GM23338 (cell line): Measurements from ENCODE around the gene COL9A3. TPM values are rescaled to one million over a fixed set of nuclear protein-coding genes. Genes with fewer than 3 reads are reported as not detected.

Experiments used
- ATAC-seq: fragments of 200-7000 bp; cut with Tn5 transposase; 3 replicates; pipeline ENCODE4 v1.9.1; 2020
- DNase-seq: peaks from one replicate; pipeline ENCODE4 v3.0.0-alpha.2; 2015; ENCODE audit warnings: low spot score
- H2AFZ ChIP-seq: fragments of 200-600 bp; sonication (generic); 2 replicates; pipeline ENCODE4 v1.8.0; 2016; ENCODE audit warnings: antibody characterized with exemption, mild to moderate bottlenecking, moderate library complexity
- H3F3A ChIP-seq: fragments of 200-600 bp; sonication (generic); replicated peaks from 2 replicates; pipeline ENCODE4 v1.8.0; 2017; ENCODE audit warnings: antibody characterized with exemption, mixed run types, low read depth
- H3K27ac ChIP-seq: fragments of 200-600 bp; sonication (generic); 2 replicates; pipeline ENCODE4 v1.6.1; 2016; ENCODE audit warnings: low read depth
- H3K27me3 ChIP-seq: fragments of 200-600 bp; sonication (generic); 2 replicates; pipeline ENCODE4 v1.8.0; 2016; ENCODE audit warnings: mild to moderate bottlenecking, mixed run types, moderate library complexity; ENCODE audit not compliant: insufficient read depth
- H3K36me3 ChIP-seq: fragments of 200-600 bp; sonication (generic); 2 replicates; pipeline ENCODE4 v1.8.0; 2016; ENCODE audit warnings: mild to moderate bottlenecking; ENCODE audit not compliant: insufficient read depth
- H3K4me1 ChIP-seq: fragments of 200-600 bp; sonication (generic); 2 replicates; pipeline ENCODE4 v1.8.0; 2016; ENCODE audit warnings: mild to moderate bottlenecking, moderate library complexity; ENCODE audit not compliant: insufficient read depth
- H3K4me2 ChIP-seq: fragments of 200-600 bp; sonication (generic); 2 replicates; pipeline ENCODE4 v1.7.1; 2017; ENCODE audit warnings: mixed run types
- H3K4me3 ChIP-seq: fragments of 200-600 bp; sonication (generic); 2 replicates; pipeline ENCODE4 v1.6.1; 2016; ENCODE audit warnings: mixed run types
- H3K79me2 ChIP-seq: fragments of 200-600 bp; sonication (generic); replicated peaks from 2 replicates; pipeline ENCODE4 v1.8.0; 2017; ENCODE audit warnings: mild to moderate bottlenecking; ENCODE audit not compliant: insufficient read depth
- H3K9me2 ChIP-seq: fragments of 200-600 bp; sonication (generic); 2 replicates; pipeline ENCODE4 v1.8.0; 2017; ENCODE audit not compliant: insufficient read depth
- H4K20me1 ChIP-seq: fragments of 200-600 bp; sonication (generic); replicated peaks from 2 replicates; pipeline ENCODE4 v1.8.0; 2017; ENCODE audit warnings: mild to moderate bottlenecking; ENCODE audit not compliant: insufficient read depth
- H3K27ac Mint-ChIP-seq: 2 replicates; pipeline ENCODE4 v1.8.0; 2020; ENCODE audit warnings: inconsistent platforms, mild to moderate bottlenecking, moderate library complexity, mixed read lengths
- H3K27me3 Mint-ChIP-seq: 3 replicates; pipeline ENCODE4 v1.8.0; 2022; ENCODE audit warnings: low read depth, mild to moderate bottlenecking, moderate library complexity, mixed read lengths, inconsistent platforms; ENCODE audit not compliant: insufficient read depth, poor library complexity
- H3K36me3 Mint-ChIP-seq: 3 replicates; pipeline ENCODE4 v1.8.0; 2021; ENCODE audit warnings: low read depth, mild to moderate bottlenecking, inconsistent platforms, moderate library complexity, mixed read lengths
- H3K4me1 Mint-ChIP-seq: 3 replicates; pipeline ENCODE4 v1.8.0; 2020; ENCODE audit warnings: mild to moderate bottlenecking, inconsistent platforms, mixed read lengths
- H3K4me3 Mint-ChIP-seq: 3 replicates; pipeline ENCODE4 v1.8.0; 2021; ENCODE audit warnings: moderate library complexity, mild to moderate bottlenecking, inconsistent platforms, mixed read lengths
- H3K9me3 Mint-ChIP-seq: 3 replicates; pipeline ENCODE4 v1.8.0; 2020; ENCODE audit warnings: moderate library complexity, mild to moderate bottlenecking, inconsistent platforms, mixed read lengths
- CREB1 ChIP-seq: fragments of 250-450 bp; sonication (Bioruptor Pico); IDR thresholded peaks from 2 replicates; pipeline ENCODE4 v1.5.0; 2020; ENCODE audit warnings: low read depth, mild to moderate bottlenecking, moderate library complexity
- ETS1 ChIP-seq: IDR thresholded peaks from 2 replicates; pipeline ENCODE4 v1.6.1; 2016; ENCODE audit warnings: antibody characterized with exemption
- EZH2 ChIP-seq: fragments of 200-600 bp; sonication (generic); IDR thresholded peaks from one replicate; pipeline ENCODE4 v1.8.0; 2017; ENCODE audit warnings: antibody characterized with exemption, mild to moderate bottlenecking, low read depth; ENCODE audit not compliant: unreplicated experiment
- EZH2phosphoT487 ChIP-seq: fragments of 200-600 bp; sonication (generic); IDR thresholded peaks from one replicate; pipeline ENCODE4 v1.8.1; 2018; ENCODE audit warnings: antibody characterized with exemption; ENCODE audit not compliant: unreplicated experiment
- JUNB ChIP-seq: IDR thresholded peaks from one replicate; pipeline ENCODE4 v1.6.1; 2016; ENCODE audit warnings: antibody characterized with exemption; ENCODE audit not compliant: unreplicated experiment
- NANOG ChIP-seq: IDR thresholded peaks from 2 replicates; pipeline ENCODE4 v1.6.1; 2016; ENCODE audit warnings: antibody characterized with exemption, borderline replicate concordance
- POLR2AphosphoS5 ChIP-seq: IDR thresholded peaks from 2 replicates; pipeline ENCODE4 v1.6.1; 2016; ENCODE audit warnings: antibody characterized with exemption, low read depth
- STAT1 ChIP-seq: IDR thresholded peaks from one replicate; pipeline ENCODE4 v1.6.1; 2016; ENCODE audit warnings: antibody characterized with exemption; ENCODE audit not compliant: unreplicated experiment
- ZNF114 ChIP-seq: fragments of 250-450 bp; sonication (Bioruptor Pico); IDR thresholded peaks from 2 replicates; pipeline ENCODE4 v1.5.0; 2020; ENCODE audit warnings: mild to moderate bottlenecking, moderate library complexity
- ZNF331 ChIP-seq: fragments of 250-450 bp; sonication (Bioruptor Pico); IDR thresholded peaks from 2 replicates; pipeline ENCODE4 v1.5.0; 2020; ENCODE audit warnings: low read depth, mild to moderate bottlenecking, moderate library complexity
- polyA plus RNA-seq: library from polyadenylated mRNA; unstranded; fragments of >200 nt; fragmentation: Nextera tagmentation; extraction: Ambion mirVana; gene quantifications from 2 replicates; pipeline ENCODE4 v1.2.1, GENCODE V29; 2016
- total RNA-seq: library from RNA; depleted of rRNA; stranded (reverse); fragments of >200 nt; shearing (Covaris generic); gene quantifications from 2 replicates; pipeline ENCODE4 v1.2.3, GENCODE V29; 2014
- TF ChIP-seq, protein P1 (sequence below), 2 experiments: fragments of 200-600 bp in 1 of 2; sonication (generic) in 1 of 2; conservative IDR thresholded peaks; 2 replicates each; pipeline versions ENCODE4 v1.5.1 to v1.6.1; 2016 to 2017; ENCODE audit warnings: antibody characterized with exemption in 2 of 2, low read depth in 2 of 2, mild to moderate bottlenecking in 2 of 2, moderate library complexity in 1 of 2
- TF ChIP-seq, protein P2 (sequence below): IDR thresholded peaks from one replicate; pipeline ENCODE4 v1.6.1; 2018; ENCODE audit warnings: antibody characterized with exemption; ENCODE audit not compliant: unreplicated experiment

COL9A3 gene
- total and polyA plus RNA-seq, 2 experiments from 2014 or later = 74.9 to 113 TPM

DNA sequence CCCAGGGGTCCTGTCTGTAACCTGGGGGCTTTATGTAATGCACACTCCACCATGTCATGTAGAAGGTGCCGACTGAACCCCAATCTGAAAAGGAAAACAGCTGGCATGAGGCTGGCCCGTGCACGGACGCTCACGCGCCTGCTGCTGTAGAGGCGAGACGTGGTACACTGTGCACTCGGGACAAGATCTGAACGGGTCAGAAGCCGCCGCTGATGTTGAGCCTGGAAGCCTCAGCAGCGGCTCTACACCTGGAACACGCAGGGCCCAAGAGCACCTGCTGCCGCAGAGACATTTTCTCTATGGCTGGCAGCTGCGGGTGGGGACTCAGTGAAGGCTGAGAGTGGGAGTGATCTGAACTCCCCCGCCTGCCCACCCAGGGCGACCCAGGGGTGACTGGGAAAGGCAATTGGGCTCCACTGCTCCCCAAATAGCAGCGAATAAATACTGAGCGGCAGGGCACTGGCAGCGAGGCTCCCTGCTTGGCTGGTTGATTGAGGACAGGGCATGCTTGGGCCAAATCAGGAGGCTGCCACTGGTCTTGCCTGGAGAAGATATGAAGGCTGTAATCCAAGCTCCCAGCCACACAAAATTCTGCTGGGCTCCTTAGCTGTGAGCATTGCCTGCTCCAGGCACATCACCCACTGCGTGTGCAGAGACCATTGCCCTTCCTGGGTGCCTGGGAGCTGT, 14.7 kb upstream of the COL9A3 start:
- peaks cover 39% of the 10 kb centered on the region for H3K27me3 Mint-ChIP-seq
- peaks cover 12% of the 10 kb centered on the region; the same call in 1 of the 2 replicates for H3F3A ChIP-seq
- H3K4me3 Mint-ChIP-seq = no peak overlapping the region
- H3K36me3 ChIP-seq = peaks cover 7% of the 10 kb centered on the region; the same call in 1 of the 2 replicates
- DNase-seq (no peak), ATAC-seq (no peak)
- H3K27ac Mint-ChIP-seq = no peak overlapping the region
- H3K4me1 Mint-ChIP-seq = peaks cover 9% of the 10 kb centered on the region; the same call in 1 of the 3 replicates
- no peaks in the 10 kb centered on the region for H3K9me3 Mint-ChIP-seq
- H3K27ac ChIP-seq = no peak overlapping the region
- H3K4me2 ChIP-seq = no peak overlapping the region
- peaks cover 8% of the 10 kb centered on the region; the same call in 1 of the 2 replicates for H3K27me3 ChIP-seq
- peaks cover 9% of the 10 kb centered on the region; the same call in 1 of the 2 replicates for H3K79me2 ChIP-seq
- no peaks in the 10 kb centered on the region for H3K9me2 ChIP-seq
- peaks cover 15% of the 10 kb centered on the region; the same call in 1 of the 2 replicates for H3K4me1 ChIP-seq
- no peak overlapping the region for H3K4me3 ChIP-seq
- peaks cover 30% of the 10 kb centered on the region for H3K36me3 Mint-ChIP-seq
- peaks cover 11% of the 10 kb centered on the region for H4K20me1 ChIP-seq
- TF ChIP-seq CREB1 (CRISPR knock-in tag) (no peak), STAT1 (no peak), JUNB (no peak), ETS1 (no peak), ZNF114 (CRISPR knock-in tag) (no peak)
- H2AFZ ChIP-seq = no peak overlapping the region

DNA sequence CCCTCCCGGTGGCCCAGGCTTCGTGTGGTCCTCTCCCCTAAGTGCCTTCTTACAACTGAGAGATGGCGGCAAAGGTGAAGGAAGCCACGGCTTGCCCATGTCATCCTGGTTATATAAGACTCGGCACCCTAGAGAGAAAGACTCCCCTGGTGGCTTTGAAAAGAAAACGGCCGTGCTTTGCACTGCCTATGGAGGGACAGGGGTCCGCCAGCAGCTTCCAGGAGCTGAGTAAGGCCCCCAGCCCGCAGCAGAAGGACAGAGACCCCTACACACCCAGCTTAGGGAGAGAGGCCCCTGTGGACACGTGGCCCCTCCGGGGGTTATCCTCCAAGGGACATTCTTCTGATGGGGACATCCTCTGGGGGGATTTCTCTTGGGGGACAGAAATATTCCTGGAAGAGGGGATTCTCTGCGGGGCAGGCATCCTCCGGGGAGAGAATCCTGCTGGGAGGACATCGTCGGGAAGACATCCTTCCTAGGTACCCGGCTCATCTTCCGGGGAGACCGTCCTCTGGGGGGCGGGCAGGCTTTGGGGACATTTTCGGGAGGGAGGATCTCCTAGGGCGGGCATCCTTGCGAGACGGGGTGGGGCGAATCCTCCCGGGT, 12.7 kb upstream of the COL9A3 start:
- Histone ChIP-seq H3K27ac (no peak overlapping the region), H3K36me3 (peaks cover 7% of the 10 kb centered on the region; the same call in 1 of the 2 replicates), H3F3A (peaks cover 12% of the 10 kb centered on the region; the same call in 1 of the 2 replicates), H2AFZ (peak overlapping the region; percentile 90), H4K20me1 (peaks cover 11% of the 10 kb centered on the region), H3K4me1 (peaks cover 10% of the 10 kb centered on the region; the same call in 1 of the 2 replicates), H3K4me2 (peak overlapping the region; percentile 79), H3K4me3 (peak overlapping the region; percentile 76), H3K27me3 (peaks cover 8% of the 10 kb centered on the region; the same call in 1 of the 2 replicates), H3K79me2 (peaks cover 9% of the 10 kb centered on the region; the same call in 1 of the 2 replicates), H3K9me2 (no peaks in the 10 kb centered on the region)
- H3K4me3 Mint-ChIP-seq = peak overlapping the region; percentile 88
- DNase-seq (no peak), ATAC-seq (0 out of 3 replicates have a peak, but pooled peaks have one; percentile 2)
- H3K4me1 Mint-ChIP-seq = peaks cover 9% of the 10 kb centered on the region; the same call in 1 of the 3 replicates
- no peak overlapping the region for H3K27ac Mint-ChIP-seq
- peaks cover 24% of the 10 kb centered on the region for H3K36me3 Mint-ChIP-seq
- no peaks in the 10 kb centered on the region for H3K9me3 Mint-ChIP-seq
- peaks cover 36% of the 10 kb centered on the region for H3K27me3 Mint-ChIP-seq
- no peak for TF ChIP-seq STAT1
- no peak for TF ChIP-seq JUNB
- no peak for TF ChIP-seq ETS1
- TF ChIP-seq, protein P1, sequence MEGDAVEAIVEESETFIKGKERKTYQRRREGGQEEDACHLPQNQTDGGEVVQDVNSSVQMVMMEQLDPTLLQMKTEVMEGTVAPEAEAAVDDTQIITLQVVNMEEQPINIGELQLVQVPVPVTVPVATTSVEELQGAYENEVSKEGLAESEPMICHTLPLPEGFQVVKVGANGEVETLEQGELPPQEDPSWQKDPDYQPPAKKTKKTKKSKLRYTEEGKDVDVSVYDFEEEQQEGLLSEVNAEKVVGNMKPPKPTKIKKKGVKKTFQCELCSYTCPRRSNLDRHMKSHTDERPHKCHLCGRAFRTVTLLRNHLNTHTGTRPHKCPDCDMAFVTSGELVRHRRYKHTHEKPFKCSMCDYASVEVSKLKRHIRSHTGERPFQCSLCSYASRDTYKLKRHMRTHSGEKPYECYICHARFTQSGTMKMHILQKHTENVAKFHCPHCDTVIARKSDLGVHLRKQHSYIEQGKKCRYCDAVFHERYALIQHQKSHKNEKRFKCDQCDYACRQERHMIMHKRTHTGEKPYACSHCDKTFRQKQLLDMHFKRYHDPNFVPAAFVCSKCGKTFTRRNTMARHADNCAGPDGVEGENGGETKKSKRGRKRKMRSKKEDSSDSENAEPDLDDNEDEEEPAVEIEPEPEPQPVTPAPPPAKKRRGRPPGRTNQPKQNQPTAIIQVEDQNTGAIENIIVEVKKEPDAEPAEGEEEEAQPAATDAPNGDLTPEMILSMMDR (conservative IDR thresholded peaks at IDR 0.05; ENCODE audit: low read depth in 2 of 2) = no peak
- TF ChIP-seq, protein P2, sequence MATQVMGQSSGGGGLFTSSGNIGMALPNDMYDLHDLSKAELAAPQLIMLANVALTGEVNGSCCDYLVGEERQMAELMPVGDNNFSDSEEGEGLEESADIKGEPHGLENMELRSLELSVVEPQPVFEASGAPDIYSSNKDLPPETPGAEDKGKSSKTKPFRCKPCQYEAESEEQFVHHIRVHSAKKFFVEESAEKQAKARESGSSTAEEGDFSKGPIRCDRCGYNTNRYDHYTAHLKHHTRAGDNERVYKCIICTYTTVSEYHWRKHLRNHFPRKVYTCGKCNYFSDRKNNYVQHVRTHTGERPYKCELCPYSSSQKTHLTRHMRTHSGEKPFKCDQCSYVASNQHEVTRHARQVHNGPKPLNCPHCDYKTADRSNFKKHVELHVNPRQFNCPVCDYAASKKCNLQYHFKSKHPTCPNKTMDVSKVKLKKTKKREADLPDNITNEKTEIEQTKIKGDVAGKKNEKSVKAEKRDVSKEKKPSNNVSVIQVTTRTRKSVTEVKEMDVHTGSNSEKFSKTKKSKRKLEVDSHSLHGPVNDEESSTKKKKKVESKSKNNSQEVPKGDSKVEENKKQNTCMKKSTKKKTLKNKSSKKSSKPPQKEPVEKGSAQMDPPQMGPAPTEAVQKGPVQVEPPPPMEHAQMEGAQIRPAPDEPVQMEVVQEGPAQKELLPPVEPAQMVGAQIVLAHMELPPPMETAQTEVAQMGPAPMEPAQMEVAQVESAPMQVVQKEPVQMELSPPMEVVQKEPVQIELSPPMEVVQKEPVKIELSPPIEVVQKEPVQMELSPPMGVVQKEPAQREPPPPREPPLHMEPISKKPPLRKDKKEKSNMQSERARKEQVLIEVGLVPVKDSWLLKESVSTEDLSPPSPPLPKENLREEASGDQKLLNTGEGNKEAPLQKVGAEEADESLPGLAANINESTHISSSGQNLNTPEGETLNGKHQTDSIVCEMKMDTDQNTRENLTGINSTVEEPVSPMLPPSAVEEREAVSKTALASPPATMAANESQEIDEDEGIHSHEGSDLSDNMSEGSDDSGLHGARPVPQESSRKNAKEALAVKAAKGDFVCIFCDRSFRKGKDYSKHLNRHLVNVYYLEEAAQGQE = no peak
- TF ChIP-seq EZH2phosphoT487 = no peak
- no peak for TF ChIP-seq ZNF331
- no peak for TF ChIP-seq CREB1 (CRISPR knock-in tag)
- TF ChIP-seq EZH2 = no peak
- no peak for TF ChIP-seq POLR2AphosphoS5
- no peak for TF ChIP-seq NANOG
- no peak for TF ChIP-seq ZNF114 (CRISPR knock-in tag)
